ENCODE results near the gene GLCCI1. TPM values are rescaled to one million over a fixed set of nuclear protein-coding genes. Genes with fewer than 3 reads are reported as not detected.

Gene GLCCI1
- polyA plus RNA-seq, 1 donor = 16.1 TPM

DNA sequence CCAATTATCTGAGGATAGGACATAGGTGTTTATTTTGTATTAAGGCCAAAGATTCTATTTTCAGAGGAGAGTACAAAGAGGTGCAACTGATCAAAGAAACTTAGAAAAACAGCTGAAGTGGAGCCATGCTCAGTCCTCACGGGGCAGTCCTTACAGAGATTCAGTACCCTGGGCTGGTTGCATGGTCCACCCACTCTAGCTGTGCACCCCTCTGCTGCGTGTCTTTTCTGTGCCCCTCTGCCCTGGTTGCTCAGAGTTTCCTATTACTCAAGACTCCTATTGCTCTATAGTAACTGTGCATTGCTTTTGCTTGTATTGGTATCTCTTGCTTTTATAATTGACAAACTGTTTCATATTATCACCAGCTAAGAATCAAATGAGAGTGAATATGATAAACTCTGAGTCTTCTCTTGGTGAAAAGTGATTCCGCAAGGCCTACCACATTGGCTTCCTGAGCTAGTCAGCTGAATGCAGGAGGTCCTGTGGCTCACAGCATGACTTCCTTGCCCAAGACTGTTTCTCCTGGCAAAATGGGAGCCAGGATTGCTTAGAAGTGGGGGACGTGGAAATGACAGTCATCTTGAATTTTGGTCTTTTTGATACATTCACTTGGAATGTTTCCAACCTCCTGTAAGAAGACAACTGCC, 137.0 kb downstream of the GLCCI1 start:
- no peak for DNase-seq

DNA sequence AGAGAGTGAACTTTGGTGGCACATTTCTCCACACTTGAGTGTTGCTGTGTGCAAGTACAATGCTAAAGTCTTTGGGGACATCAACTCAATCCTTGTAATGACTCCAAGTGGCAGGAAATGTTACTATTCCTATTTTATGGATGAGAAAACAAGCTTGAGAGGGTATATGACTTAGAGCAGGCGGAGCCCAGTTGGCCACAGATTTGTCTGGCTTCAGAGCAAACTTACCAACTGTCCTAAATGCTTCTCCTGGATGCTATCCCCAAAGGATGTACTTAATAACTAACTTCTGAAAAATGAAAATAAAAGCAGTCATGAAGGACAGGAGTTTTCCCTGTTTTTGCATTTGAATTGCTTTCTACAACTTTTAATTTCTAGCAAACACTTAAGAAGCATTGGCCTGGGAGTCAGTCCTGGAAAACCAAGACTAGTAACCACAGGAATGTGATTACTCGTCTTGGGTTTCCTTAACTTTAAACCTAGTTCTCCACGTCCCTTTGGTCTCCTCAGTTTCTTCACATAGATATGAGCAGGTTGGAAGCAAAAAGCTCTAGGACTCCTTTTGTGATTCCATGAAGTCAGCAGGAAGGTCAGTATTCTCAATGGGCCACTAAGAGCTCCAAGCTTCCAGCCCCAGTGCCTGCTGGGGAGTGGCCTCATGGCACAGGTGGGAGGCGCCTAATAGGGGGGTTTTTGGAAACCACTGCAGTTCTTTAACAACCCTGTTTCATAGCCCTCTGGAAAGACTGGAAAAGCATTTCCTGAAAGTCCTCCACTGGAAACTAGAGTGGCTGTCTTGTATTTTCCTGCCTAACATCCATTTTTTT, 140.8 kb downstream of the GLCCI1 start:
- no peak for DNase-seq

- DNase-seq = no peak
These were observed 142.8 kb downstream of the GLCCI1 start for GRCh38 chr7:8111282-8111960.

- no peak for DNase-seq
These were observed 144.1 kb downstream of the GLCCI1 start for GRCh38 chr7:8112685-8113084.

DNA sequence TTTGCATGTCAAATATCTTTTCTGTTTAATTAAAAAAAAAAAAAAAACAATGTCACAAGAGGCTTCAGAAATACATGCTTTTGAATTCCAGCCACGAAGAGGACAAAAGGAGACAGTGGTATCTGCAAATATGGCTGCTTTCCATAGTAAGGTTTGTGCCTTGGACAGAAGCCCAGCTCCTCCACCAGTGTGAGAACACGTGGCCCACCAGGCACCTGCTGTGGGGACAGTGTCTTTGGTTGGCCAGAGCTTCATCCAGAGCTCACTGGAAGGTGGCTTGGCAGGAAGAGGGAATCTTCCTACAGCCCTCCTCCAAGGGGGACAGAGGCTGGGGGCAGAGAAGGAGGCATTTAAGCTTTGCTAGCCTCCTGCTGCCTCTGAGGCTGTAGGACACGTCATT, 144.6 kb downstream of the GLCCI1 start:
- no peak for DNase-seq

GRCh38 chr7:8114175-8114574, 145.6 kb downstream of the GLCCI1 start:
- DNase-seq = no peak

- no peak for DNase-seq
These were observed 147.2 kb downstream of the GLCCI1 start for GRCh38 chr7:8115547-8116402.

DNA sequence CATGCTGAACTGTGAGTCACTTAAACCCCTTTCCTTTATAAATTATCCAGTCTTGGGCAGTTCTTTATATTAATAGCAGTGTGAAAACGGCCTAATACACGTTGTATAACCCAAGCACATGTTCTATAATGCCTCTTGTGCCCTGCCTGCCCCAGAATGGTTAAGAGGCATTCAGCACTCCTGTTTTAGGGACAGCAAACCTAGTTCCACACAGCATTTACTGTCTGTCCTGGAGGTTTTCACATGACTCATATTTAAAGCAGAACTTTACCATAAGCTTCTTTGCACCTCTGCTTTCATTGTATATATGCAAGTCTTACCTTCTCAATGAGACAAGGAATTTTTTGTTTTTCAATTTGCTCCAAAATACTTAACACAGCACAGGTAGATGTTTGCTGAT, 148.6 kb downstream of the GLCCI1 start:
- no peak for DNase-seq

DNA sequence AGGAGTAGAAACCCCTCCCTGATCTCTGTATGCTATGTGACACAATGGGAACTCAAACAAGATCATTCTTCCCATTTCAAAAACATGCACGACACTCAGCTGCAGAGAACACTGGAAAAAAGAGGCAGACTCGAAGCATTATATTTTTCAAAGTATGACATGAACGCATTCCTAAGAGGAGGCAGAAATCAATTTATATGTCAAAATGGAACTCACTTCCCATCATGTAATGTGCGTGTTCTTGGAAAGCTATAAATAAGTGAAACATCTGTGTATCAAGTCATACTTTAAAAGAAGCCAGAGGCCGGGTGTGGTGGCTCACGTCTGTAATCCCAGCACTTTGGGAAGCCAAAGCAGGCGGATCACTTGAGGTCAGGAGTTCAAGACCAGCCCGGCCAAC, 150.7 kb downstream of the GLCCI1 start:
- DNase-seq = peak; percentile 37

DNA sequence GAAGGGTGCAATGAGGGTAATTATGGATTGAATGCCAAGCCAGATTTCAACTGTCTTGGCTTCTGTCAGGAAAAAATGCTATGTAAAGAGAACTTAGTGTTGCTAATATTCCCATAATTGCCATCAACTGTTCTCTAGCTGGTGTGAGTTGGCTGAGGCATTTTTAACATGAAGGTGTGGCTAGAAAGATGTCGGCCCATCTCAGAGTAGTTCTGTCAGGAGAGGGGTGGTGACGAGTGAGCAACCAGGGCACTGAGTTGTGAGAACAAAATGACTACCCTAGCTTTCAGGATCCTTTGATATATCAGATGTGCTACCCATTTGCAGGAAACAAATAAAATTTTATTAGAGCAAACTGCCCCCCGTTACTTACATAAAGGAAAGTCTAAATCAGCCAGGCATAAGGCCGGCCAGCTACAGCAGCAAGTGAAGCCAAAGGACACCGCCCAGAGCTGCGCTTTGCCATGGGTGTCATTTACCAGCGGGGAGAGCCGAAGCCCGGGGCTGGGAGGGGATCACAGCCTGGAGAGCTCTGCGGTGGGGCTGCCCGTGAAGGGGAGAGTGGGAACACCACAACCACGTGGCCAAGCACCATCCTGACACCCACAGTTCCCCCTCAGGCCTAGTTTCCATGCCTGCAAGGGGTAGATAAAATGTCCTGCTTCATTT, 151.9 kb downstream of the GLCCI1 start:
- no peak for DNase-seq

DNA sequence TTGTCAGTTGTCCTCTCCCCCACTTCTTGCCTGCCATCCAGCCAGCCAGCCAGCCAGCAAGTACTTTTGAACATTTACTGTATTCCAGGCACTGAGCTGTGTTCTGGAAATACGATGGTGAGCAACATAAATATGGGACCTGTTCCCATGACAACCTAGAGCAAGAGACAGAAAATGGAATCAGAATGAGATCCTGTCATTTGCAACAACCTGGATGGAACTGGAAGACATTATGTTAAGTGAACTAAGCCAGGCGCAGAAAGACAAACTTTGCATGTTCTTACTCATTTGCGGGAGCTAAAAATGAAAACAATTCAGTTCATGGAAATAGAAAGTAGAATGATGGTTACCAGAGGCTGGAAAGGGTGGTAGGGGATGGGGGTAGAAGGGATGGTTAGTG, 152.6 kb downstream of the GLCCI1 start:
- no peak for DNase-seq

DNA sequence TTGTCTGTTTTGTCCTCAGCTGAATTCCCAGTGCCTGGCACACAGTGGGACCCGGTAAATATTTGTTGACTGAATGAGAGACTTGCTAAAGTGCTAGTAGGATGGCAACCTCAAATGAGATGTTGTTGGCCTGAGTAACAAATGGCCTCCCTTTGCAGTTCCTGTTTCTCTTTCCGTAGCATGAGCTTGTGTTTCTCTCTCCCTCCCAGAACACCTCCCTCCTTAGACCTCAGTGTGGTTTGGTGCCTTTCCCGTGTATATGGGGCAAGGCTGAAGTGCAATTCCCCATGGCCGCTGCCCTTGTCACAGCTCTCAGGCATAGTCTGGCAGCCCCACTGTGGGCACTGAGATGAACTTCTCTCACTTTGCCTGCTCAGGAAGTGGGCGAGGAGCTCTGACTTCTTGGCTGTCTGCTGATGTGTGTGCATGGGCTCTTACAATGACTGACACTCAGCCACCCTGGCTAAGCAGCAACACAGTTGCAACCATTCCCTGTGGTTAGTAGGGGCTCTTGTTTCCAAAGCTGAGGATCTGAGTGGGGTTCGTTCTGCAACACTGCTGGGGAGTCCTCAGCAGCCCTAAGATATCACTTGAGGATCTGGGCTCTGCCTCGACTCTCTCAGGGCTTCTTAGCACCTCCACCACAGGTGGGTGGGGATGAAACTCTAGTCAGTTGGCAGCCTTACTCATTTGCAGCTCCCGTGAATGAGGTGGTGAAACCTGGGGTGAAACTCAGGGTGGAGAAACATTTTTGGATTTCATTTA, 157.3 kb downstream of the GLCCI1 start:
- DNase-seq = no peak

- DNase-seq = no peak
These were observed 158.1 kb downstream of the GLCCI1 start for GRCh38 chr7:8126601-8127167.

GRCh38 chr7:8128449-8129317, 160.1 kb downstream of the GLCCI1 start:
- no peak for DNase-seq

- no peak for DNase-seq
These were observed 160.7 kb downstream of the GLCCI1 start for GRCh38 chr7:8129318-8129659.

GRCh38 chr7:8130663-8131062, 162.1 kb downstream of the GLCCI1 start:
- no peak for DNase-seq

DNA sequence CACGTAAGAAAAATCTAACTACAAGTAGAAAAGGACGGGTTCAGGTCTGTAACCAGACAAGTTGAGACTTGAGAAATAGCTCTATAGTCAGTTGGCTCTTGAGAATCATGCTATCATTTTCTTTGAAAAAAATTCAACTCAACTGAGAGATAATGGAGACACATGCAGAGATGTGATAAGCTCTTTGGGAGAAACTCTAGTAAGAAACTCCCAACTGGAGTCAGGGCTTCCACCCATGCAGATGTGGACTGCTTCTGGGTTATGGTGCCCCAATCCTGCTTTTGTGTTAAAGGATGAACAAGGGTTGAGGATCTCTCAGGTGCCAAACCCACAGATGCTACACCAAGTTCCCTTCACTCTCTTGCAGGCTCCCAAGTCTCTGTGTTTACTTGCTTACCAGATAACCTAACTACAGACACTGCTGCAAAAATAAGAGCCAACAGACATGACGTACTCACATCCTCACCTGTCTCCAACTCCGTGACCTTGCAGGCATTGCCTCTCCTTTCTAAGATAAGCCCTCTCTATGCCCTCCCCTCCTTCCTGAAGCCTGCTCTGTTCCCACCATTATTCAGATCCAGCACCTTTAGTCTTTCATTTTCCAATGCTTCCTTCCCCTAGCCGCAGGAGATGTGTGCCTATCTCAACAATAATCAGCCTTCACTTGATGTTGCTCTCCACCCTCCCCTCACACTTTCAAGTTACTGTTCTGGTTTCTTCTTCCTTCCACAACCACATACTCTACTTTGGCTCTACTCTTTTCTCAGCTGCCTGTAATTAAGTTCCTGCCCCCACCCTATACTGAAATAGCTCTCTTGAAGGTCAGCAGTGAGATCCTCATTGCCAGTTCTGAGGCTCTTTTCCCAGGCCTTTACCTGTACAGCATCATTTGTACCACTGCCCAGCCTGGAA, 163.4 kb downstream of the GLCCI1 start:
- no peak for DNase-seq

GRCh38 chr7:8133188-8133848, 164.7 kb downstream of the GLCCI1 start:
- DNase-seq = no peak
